GM23248 (cell line): ENCODE measurements around the gene BAIAP2L2.

Experiments used
- EZH2 ChIP-seq: fragments of 200-600 bp; sonication (generic); IDR thresholded peaks from 2 replicates; pipeline ENCODE4 v1.6.1; 2018; ENCODE audit warnings: antibody characterized with exemption, mild to moderate bottlenecking; ENCODE audit not compliant: insufficient read depth, poor library complexity, severe bottlenecking
- EZH2phosphoT487 ChIP-seq: fragments of 200-600 bp; sonication (generic); IDR thresholded peaks from 2 replicates; pipeline ENCODE4 v1.6.1; 2018; ENCODE audit warnings: antibody characterized with exemption, moderate library complexity, mild to moderate bottlenecking, low read depth; ENCODE audit not compliant: insufficient read depth

- TF ChIP-seq EZH2 = no peak
- TF ChIP-seq EZH2phosphoT487 = no peak
Measured at GRCh38 chr22:38124236-38124974, 13.9 kb upstream of the BAIAP2L2 start.
